ENCODE measurements around the gene SRRD.

- TF ChIP-seq, protein P1, sequence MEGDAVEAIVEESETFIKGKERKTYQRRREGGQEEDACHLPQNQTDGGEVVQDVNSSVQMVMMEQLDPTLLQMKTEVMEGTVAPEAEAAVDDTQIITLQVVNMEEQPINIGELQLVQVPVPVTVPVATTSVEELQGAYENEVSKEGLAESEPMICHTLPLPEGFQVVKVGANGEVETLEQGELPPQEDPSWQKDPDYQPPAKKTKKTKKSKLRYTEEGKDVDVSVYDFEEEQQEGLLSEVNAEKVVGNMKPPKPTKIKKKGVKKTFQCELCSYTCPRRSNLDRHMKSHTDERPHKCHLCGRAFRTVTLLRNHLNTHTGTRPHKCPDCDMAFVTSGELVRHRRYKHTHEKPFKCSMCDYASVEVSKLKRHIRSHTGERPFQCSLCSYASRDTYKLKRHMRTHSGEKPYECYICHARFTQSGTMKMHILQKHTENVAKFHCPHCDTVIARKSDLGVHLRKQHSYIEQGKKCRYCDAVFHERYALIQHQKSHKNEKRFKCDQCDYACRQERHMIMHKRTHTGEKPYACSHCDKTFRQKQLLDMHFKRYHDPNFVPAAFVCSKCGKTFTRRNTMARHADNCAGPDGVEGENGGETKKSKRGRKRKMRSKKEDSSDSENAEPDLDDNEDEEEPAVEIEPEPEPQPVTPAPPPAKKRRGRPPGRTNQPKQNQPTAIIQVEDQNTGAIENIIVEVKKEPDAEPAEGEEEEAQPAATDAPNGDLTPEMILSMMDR (IDR thresholded peaks at IDR 0.05), result no peak
- TF ChIP-seq POLR2A (IDR thresholded peaks at IDR 0.05), result no peak
- no peak for TF ChIP-seq EP300 (IDR thresholded peaks at IDR 0.05; ENCODE audit: low read depth)
- no peak for TF ChIP-seq POLR2AphosphoS5 (IDR thresholded peaks at IDR 0.05)
Measured at GRCh38 chr22:26462641-26463040, 21.0 kb upstream of the SRRD start.
